B cell (primary cell): Measurements from ENCODE around the gene YRDC.

ENCODE experiments used
- EZH2 ChIP-seq: IDR thresholded peaks from 2 replicates; pipeline ENCODE4 v1.6.1; 2012; ENCODE audit warnings: borderline replicate concordance, low read depth, mild to moderate bottlenecking, moderate library complexity, low read length; ENCODE audit not compliant: insufficient read depth, poor library complexity, severe bottlenecking
- TF ChIP-seq, protein P1 (sequence below): fragments of 200-600 bp; IDR thresholded peaks from one replicate; pipeline ENCODE4 v1.8.0; 2022; ENCODE audit warnings: antibody characterized with exemption, mild to moderate bottlenecking

DNA sequence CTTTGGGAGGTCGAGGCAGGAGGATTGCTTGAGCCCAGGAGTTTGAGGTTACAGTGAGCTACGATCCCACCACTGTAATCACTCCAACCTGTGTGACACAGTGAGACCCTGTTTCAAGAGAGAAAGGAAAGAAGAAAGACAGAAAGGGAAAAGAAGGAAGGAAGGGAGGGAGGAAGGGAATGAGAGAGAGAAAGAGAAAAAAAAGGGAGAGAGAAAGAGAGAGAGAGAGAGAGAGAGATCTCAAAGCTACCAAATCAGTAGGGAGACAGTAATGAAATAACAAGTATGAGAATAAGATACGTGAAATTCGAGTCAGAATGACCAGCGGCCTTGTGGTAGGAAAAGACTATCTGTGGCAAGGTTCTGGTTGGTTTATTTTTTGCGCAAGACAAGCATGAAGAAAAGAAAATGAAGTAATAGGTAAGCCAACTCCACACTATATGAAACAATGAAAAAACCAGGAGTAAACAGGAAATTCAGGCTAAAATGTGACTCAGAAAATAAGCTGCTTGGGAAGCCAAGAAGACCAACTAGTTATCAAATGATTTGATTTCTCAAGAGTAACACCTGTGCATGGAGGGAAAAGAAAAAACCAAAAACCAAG lies 42.4 kb upstream of the YRDC start:
- TF ChIP-seq, protein P1, sequence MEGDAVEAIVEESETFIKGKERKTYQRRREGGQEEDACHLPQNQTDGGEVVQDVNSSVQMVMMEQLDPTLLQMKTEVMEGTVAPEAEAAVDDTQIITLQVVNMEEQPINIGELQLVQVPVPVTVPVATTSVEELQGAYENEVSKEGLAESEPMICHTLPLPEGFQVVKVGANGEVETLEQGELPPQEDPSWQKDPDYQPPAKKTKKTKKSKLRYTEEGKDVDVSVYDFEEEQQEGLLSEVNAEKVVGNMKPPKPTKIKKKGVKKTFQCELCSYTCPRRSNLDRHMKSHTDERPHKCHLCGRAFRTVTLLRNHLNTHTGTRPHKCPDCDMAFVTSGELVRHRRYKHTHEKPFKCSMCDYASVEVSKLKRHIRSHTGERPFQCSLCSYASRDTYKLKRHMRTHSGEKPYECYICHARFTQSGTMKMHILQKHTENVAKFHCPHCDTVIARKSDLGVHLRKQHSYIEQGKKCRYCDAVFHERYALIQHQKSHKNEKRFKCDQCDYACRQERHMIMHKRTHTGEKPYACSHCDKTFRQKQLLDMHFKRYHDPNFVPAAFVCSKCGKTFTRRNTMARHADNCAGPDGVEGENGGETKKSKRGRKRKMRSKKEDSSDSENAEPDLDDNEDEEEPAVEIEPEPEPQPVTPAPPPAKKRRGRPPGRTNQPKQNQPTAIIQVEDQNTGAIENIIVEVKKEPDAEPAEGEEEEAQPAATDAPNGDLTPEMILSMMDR: no peak
- TF ChIP-seq EZH2: no peak
